Mesothelial cell of epicardium (in vitro differentiated cells): ENCODE results near the gene CRTC1. TPM values are rescaled to one million over a fixed set of nuclear protein-coding genes. Genes with fewer than 3 reads are reported as not detected.

Experiments used
- DNase-seq, 2 experiments: peaks; one replicate each; pipeline ENCODE4 v3.0.0; 2021; ENCODE audit warnings: low spot score in 2 of 2; ENCODE audit not compliant: unreplicated experiment in 2 of 2
- H3K27ac Mint-ChIP-seq: 2 replicates; pipeline ENCODE4 v1.8.0; 2021; ENCODE audit warnings: mixed read lengths
- H3K27me3 Mint-ChIP-seq: 2 replicates; pipeline ENCODE4 v1.8.0; 2021; ENCODE audit warnings: low read depth, mixed read lengths
- H3K36me3 Mint-ChIP-seq: 2 replicates; pipeline ENCODE4 v1.8.0; 2021; ENCODE audit warnings: mixed read lengths
- H3K4me1 Mint-ChIP-seq: 2 replicates; pipeline ENCODE4 v1.8.0; 2021; ENCODE audit warnings: mixed read lengths
- H3K4me3 Mint-ChIP-seq: 2 replicates; pipeline ENCODE4 v1.8.0; 2021; ENCODE audit warnings: mild to moderate bottlenecking, moderate library complexity, mixed read lengths
- H3K9me3 Mint-ChIP-seq: 2 replicates; pipeline ENCODE4 v1.8.0; 2021; ENCODE audit warnings: mixed read lengths
- CTCF ChIP-seq: fragments of 200-600 bp; sonication (generic); IDR thresholded peaks from one replicate; pipeline ENCODE4 v1.5.0; 2021; ENCODE audit warnings: antibody characterized with exemption; ENCODE audit not compliant: unreplicated experiment
- total RNA-seq: library from RNA; stranded (reverse); gene quantifications from 3 replicates; pipeline ENCODE4 v1.2.1, GENCODE V29; 2021

Gene CRTC1
- total RNA-seq, 1 donor from 2014 or later: 31.9 TPM

GRCh38 chr19:18736415-18737336, 53.2 kb downstream of the CRTC1 start:
- no peak for DNase-seq
- no peak overlapping the region for H3K27ac Mint-ChIP-seq

GRCh38 chr19:18737337-18737953, 54.0 kb downstream of the CRTC1 start:
- no peak for TF ChIP-seq CTCF
- H3K36me3 Mint-ChIP-seq: no peaks in the 10 kb centered on the region
- no peaks in the 10 kb centered on the region for H3K9me3 Mint-ChIP-seq
- no peaks in the 10 kb centered on the region for H3K27me3 Mint-ChIP-seq
- H3K4me3 Mint-ChIP-seq: no peak overlapping the region
- DNase-seq: no peak
- H3K4me1 Mint-ChIP-seq: peaks cover 11% of the 10 kb centered on the region
- H3K27ac Mint-ChIP-seq: no peak overlapping the region

More at GRCh38 chr19:18736415-18737336, 53.2 kb downstream of the CRTC1 start:
- TF ChIP-seq CTCF: no peak
- no peaks in the 10 kb centered on the region for H3K27me3 Mint-ChIP-seq
- peaks cover 15% of the 10 kb centered on the region for H3K4me1 Mint-ChIP-seq
- H3K4me3 Mint-ChIP-seq: no peak overlapping the region
- H3K9me3 Mint-ChIP-seq: no peaks in the 10 kb centered on the region
- H3K36me3 Mint-ChIP-seq: no peaks in the 10 kb centered on the region

- DNase-seq: no peak
- Mint-ChIP-seq H3K27me3 (no peaks in the 10 kb centered on the region), H3K4me3 (no peak overlapping the region), H3K4me1 (peaks cover 9% of the 10 kb centered on the region), H3K9me3 (no peaks in the 10 kb centered on the region), H3K36me3 (no peaks in the 10 kb centered on the region), H3K27ac (no peak overlapping the region)
- no peak for TF ChIP-seq CTCF
Measured at GRCh38 chr19:18737954-18738351, 54.5 kb downstream of the CRTC1 start.

- Mint-ChIP-seq H3K36me3 (no peaks in the 10 kb centered on the region), H3K27me3 (no peaks in the 10 kb centered on the region), H3K4me3 (no peak overlapping the region), H3K27ac (no peak overlapping the region), H3K9me3 (no peaks in the 10 kb centered on the region), H3K4me1 (peaks cover 11% of the 10 kb centered on the region)
- no peak for DNase-seq
- TF ChIP-seq CTCF: no peak
Measured at GRCh38 chr19:18738961-18739690, 55.6 kb downstream of the CRTC1 start.

- Mint-ChIP-seq H3K36me3 (no peaks in the 10 kb centered on the region), H3K27me3 (no peaks in the 10 kb centered on the region), H3K4me3 (no peak overlapping the region), H3K9me3 (no peaks in the 10 kb centered on the region), H3K4me1 (peaks cover 14% of the 10 kb centered on the region), H3K27ac (no peak overlapping the region)
- no peak for TF ChIP-seq CTCF
- no peak for DNase-seq
Measured at GRCh38 chr19:18741124-18742121, 57.9 kb downstream of the CRTC1 start.
